Right lobe of liver (tissue), 4 donors: ENCODE measurements around the gene MYOCOS.

ENCODE experiments used
- CTCF ChIP-seq, 4 donors: fragments of 200-600 bp in 3 of 4; fragments of 450-650 bp in 1 of 4; IDR thresholded peaks; one replicate each; pipeline versions ENCODE4 v1.5.1 to v1.8.0; 2016 to 2022; ENCODE audit warnings: antibody characterized with exemption in 4 of 4, mild to moderate bottlenecking in 2 of 4
- POLR2A ChIP-seq: fragments of 450-650 bp; IDR thresholded peaks from one replicate; pipeline ENCODE4 v1.6.1; 2017; ENCODE audit warnings: antibody characterized with exemption, mild to moderate bottlenecking
- donor health status: DM: no; HTN: no; CAD: no.
- donor health status: DM: no; HTN: no; CAD: no.
- donor health status: DM: no; HTN: yes; CAD: no.

- TF ChIP-seq POLR2A, result no peak
- no peak for TF ChIP-seq CTCF (IDR thresholded peaks at IDR 0.05)
Observed at GRCh38 chr1:171611306-171611705, 10.7 kb upstream of the MYOCOS start.
